Measurements from ENCODE around the gene MAT1A. TPM values are rescaled to one million over a fixed set of nuclear protein-coding genes. Genes with fewer than 3 reads are reported as not detected.

The MAT1A gene
- 2.3 to 5.0 TPM (median 4.3 TPM) in 3 replicates for total RNA-seq (2021)
- Bru-seq, nascent RNA: percentile 42 among the genes with signal in this experiment
- long read RNA-seq, experiment 1, transcript MAT1A-201 (9 exons, 3,410 nt): major isoform, 12 of 18 reads
- long read RNA-seq, experiment 1, partial matches to known transcripts: 1 of 18 reads
- long read RNA-seq, experiment 1, other reads (novel, unspliced or antisense): 5 of 18 reads
- long read RNA-seq, experiment 2, partial matches to known transcripts: 3 of 13 reads
- long read RNA-seq, experiment 2, other reads (novel, unspliced or antisense): 6 of 13 reads
- long read RNA-seq, experiment 3, partial matches to known transcripts: 1 of 2 reads
- long read RNA-seq, experiment 3, other reads (novel, unspliced or antisense): 1 of 2 reads

- POLR2A ChIA-PET: interaction anchor here (1.0 kb wide), 1 partner anchor 34 kb away, joined by 3 read pairs; no protein-coding TSS in a partner anchor
- Mint-ChIP-seq H3K36me3 (no peaks in the 10 kb centered on the region), H3K27ac (no peak within 1 kb of the TSS; the same call in 1 of the 2 replicates), H3K4me1 (peaks cover 9% of the 10 kb centered on the region), H3K4me3 (peak within 1 kb of the TSS; percentile 65), H3K9me3 (no peaks in the 10 kb centered on the region), H3K27me3 (ENCODE audit: low read depth) (peaks cover 8% of the 10 kb centered on the region)
- no peak for DNase-seq (ENCODE audit: low spot score)
- ATAC-seq: peak; percentile 88
- TF ChIP-seq RORB (CRISPR knock-in tag; IDR thresholded peaks at IDR 0.05): no peak
- TF ChIP-seq MAX (CRISPR knock-in tag; IDR thresholded peaks at IDR 0.05): peak; percentile 51; the same call in 1 of the 2 replicates
- 0 out of 2 replicates have a peak, but pooled peaks have one; percentile 10 for TF ChIP-seq USF1 (CRISPR knock-in tag; IDR thresholded peaks at IDR 0.05)
- no peak for TF ChIP-seq SMAD3 (CRISPR knock-in tag; IDR thresholded peaks at IDR 0.05; ENCODE audit: borderline replicate concordance)
- TF ChIP-seq AFF4 (CRISPR knock-in tag; IDR thresholded peaks at IDR 0.05; ENCODE audit: borderline replicate concordance): no peak
- CTCF ChIA-PET: interaction anchor here (0.5 to 2.1 kb wide), 4 partner anchors 16 to 187 kb away, joined by 3 to 9 read pairs (median 4); no protein-coding TSS in a partner anchor
These were observed at the start of gene MAT1A for GRCh38 chr10:80289451-80290287. TSS of gene MAT1A (minus strand) at chr10:80289658. CDS start at chr10:80289423, 235 bp downstream.

- ATAC-seq: no peak
- Mint-ChIP-seq H3K4me3 (no peak overlapping the region), H3K27ac (no peak overlapping the region), H3K27me3 (ENCODE audit: low read depth) (no peaks in the 10 kb centered on the region), H3K4me1 (no peaks in the 10 kb centered on the region), H3K36me3 (no peaks in the 10 kb centered on the region), H3K9me3 (no peaks in the 10 kb centered on the region)
- POLR2A ChIA-PET: no interaction called here
- no peak for DNase-seq (ENCODE audit: low spot score)
- CTCF ChIA-PET: no interaction called here
- no peak for TF ChIP-seq ATF1 (CRISPR knock-in tag; IDR thresholded peaks at IDR 0.05)
- no peak for TF ChIP-seq ZNF281 (CRISPR knock-in tag; IDR thresholded peaks at IDR 0.05)
- no peak for TF ChIP-seq ZNF317 (CRISPR knock-in tag; IDR thresholded peaks at IDR 0.05; ENCODE audit: borderline replicate concordance, low read depth)
- no peak for TF ChIP-seq NR3C1 (CRISPR knock-in tag; conservative IDR thresholded peaks at IDR 0.05; ENCODE audit: low read depth)
- no peak for TF ChIP-seq FOXP4 (CRISPR knock-in tag; IDR thresholded peaks at IDR 0.05)
- TF ChIP-seq NFYB (CRISPR knock-in tag; conservative IDR thresholded peaks at IDR 0.05; ENCODE audit: low read depth): no peak
- TF ChIP-seq ELF4 (CRISPR knock-in tag; IDR thresholded peaks at IDR 0.05; ENCODE audit: low read depth): no peak
- no peak for TF ChIP-seq PRRX2 (CRISPR knock-in tag; IDR thresholded peaks at IDR 0.05)
- no peak for TF ChIP-seq ETV6 (CRISPR knock-in tag; IDR thresholded peaks at IDR 0.05)
- TF ChIP-seq ZNF138 (CRISPR knock-in tag; conservative IDR thresholded peaks at IDR 0.05): no peak
- no peak for TF ChIP-seq JUN (CRISPR knock-in tag; IDR thresholded peaks at IDR 0.05)
- no peak for TF ChIP-seq CREB1 (CRISPR knock-in tag; IDR thresholded peaks at IDR 0.05)
- no peak for TF ChIP-seq ZNF263 (CRISPR knock-in tag; IDR thresholded peaks at IDR 0.05; ENCODE audit: low read depth)
- TF ChIP-seq ATF3 (CRISPR knock-in tag; conservative IDR thresholded peaks at IDR 0.05): no peak
- no peak for TF ChIP-seq OVOL2 (CRISPR knock-in tag; IDR thresholded peaks at IDR 0.05; ENCODE audit: borderline replicate concordance)
- TF ChIP-seq E2F4 (CRISPR knock-in tag; IDR thresholded peaks at IDR 0.05; ENCODE audit: borderline replicate concordance, low read depth): no peak
These were observed 44.5 kb upstream of the MAT1A start for GRCh38 chr10:80333983-80334382.

All from WTC11 (cell line).